Measurements from ENCODE around the gene CHP1. TPM values are rescaled to one million over a fixed set of nuclear protein-coding genes. Genes with fewer than 3 reads are reported as not detected.

Gene CHP1
- total and polyA plus RNA-seq, 9 of the 15 experiments (the other 6 are each of a cell fraction or from before 2014, with no cell fraction given), result 31.7 to 83.4 (median 67.6) TPM

DNA sequence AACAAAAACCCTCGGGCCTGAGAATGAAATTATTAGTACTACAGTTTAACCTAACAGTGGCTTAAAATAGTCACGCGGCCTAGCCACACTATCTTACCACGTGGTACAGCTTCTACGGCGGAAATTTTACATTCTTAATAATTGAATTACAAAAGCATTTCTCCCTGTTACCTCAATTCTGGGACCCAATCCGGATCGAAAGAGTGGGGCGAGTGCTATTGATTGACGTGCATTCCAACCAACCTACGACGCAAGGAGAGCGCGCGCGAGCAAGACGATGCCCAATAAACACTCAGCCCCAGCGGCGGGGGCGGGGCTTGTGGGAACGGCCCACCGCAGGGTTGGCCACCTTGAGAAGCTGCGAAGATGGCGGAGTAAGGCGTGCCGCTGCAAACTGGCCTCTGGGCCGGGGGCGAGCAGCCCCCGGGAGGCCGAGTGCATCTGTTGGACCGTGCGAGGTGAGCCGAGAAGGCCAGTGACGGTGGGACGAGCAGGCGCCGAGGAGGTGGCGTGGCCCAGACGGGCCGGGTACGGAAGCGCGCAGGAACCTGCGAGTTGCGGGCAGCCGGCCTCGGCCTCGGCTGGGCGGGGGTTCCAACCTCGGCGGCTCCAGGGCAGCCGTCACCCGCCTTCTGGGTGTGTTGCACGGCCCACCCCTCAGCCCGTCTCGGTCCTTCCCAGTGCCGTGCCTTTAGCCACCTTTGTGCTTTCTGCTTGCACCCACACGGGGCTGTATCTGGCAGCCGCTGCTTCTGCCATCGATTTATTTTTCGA, 52.8 kb downstream of the CHP1 start (continued):
- peak; percentile 71 for TF ChIP-seq SMAD1 (IDR thresholded peaks at IDR 0.05; ENCODE audit: low read depth, low read length, partially characterized antibody)
- no peak for TF ChIP-seq KHSRP (IDR thresholded peaks at IDR 0.05)
- peak; percentile 99 for TF ChIP-seq RBFOX2 (IDR thresholded peaks at IDR 0.05; ENCODE audit: low read depth, low read length)
- peak; percentile 74; the same call in 1 of the 2 replicates for TF ChIP-seq ZNF232 (CRISPR knock-in tag; IDR thresholded peaks at IDR 0.05)
- 0 out of 2 replicates have a peak, but pooled peaks have one; percentile 12 for TF ChIP-seq ZNF263 (CRISPR knock-in tag; IDR thresholded peaks at IDR 0.05; ENCODE audit: borderline replicate concordance)
- 0 out of 2 replicates have a peak, but pooled peaks have one; percentile 65 for TF ChIP-seq ZNF830 (CRISPR knock-in tag; IDR thresholded peaks at IDR 0.05)
- TF ChIP-seq EHMT2 (IDR thresholded peaks at IDR 0.05), result no peak
- no peak for TF ChIP-seq BRCA1 (IDR thresholded peaks at IDR 0.05)
- peak; percentile 82; the same call in 1 of the 2 replicates for TF ChIP-seq BRCA1 (CRISPR knock-in tag; IDR thresholded peaks at IDR 0.05)
- TF ChIP-seq ETV1 (tag; conservative IDR thresholded peaks at IDR 0.05; ENCODE audit: low read depth), result no peak
- TF ChIP-seq HEY1 (CRISPR knock-in tag; IDR thresholded peaks at IDR 0.05; ENCODE audit: borderline replicate concordance), result no peak
- no peak for TF ChIP-seq KAT2B (IDR thresholded peaks at IDR 0.05; ENCODE audit: low read depth, low read length)
- TF ChIP-seq ZNF121 (CRISPR knock-in tag; conservative IDR thresholded peaks at IDR 0.05), result no peak
- TF ChIP-seq DLX4 (CRISPR knock-in tag; IDR thresholded peaks at IDR 0.05), result no peak
- TF ChIP-seq, protein P1, sequence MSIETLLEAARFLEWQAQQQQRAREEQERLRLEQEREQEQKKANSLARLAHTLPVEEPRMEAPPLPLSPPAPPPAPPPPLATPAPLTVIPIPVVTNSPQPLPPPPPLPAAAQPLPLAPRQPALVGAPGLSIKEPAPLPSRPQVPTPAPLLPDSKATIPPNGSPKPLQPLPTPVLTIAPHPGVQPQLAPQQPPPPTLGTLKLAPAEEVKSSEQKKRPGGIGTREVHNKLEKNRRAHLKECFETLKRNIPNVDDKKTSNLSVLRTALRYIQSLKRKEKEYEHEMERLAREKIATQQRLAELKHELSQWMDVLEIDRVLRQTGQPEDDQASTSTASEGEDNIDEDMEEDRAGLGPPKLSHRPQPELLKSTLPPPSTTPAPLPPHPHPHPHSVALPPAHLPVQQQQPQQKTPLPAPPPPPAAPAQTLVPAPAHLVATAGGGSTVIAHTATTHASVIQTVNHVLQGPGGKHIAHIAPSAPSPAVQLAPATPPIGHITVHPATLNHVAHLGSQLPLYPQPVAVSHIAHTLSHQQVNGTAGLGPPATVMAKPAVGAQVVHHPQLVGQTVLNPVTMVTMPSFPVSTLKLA (conservative IDR thresholded peaks at IDR 0.05), result peak; percentile 80 to 81
- peak in 1 of 2 experiments; percentile 87; a peak in 2 of 4 replicates for TF ChIP-seq HDAC1 (IDR thresholded peaks at IDR 0.05)
- TF ChIP-seq PBX2 (CRISPR knock-in tag; IDR thresholded peaks at IDR 0.05; ENCODE audit: low read depth), result peak; percentile 99
- TF ChIP-seq PBX2 (tag; conservative IDR thresholded peaks at IDR 0.05; ENCODE audit: low read depth), result peak; percentile 100
- no peak for TF ChIP-seq BMI1 (IDR thresholded peaks at IDR 0.05; ENCODE audit: low read length)
- TF ChIP-seq, protein P2, sequence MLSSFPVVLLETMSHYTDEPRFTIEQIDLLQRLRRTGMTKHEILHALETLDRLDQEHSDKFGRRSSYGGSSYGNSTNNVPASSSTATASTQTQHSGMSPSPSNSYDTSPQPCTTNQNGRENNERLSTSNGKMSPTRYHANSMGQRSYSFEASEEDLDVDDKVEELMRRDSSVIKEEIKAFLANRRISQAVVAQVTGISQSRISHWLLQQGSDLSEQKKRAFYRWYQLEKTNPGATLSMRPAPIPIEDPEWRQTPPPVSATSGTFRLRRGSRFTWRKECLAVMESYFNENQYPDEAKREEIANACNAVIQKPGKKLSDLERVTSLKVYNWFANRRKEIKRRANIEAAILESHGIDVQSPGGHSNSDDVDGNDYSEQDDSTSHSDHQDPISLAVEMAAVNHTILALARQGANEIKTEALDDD (IDR thresholded peaks at IDR 0.05), result no peak
- no peak for TF ChIP-seq KLF1 (tag; IDR thresholded peaks at IDR 0.05)
- TF ChIP-seq ESRRA (IDR thresholded peaks at IDR 0.05; ENCODE audit: borderline replicate concordance, low read depth), result peak; percentile 78
- peak; percentile 97 for TF ChIP-seq PHF8 (IDR thresholded peaks at IDR 0.05; ENCODE audit: borderline replicate concordance, low read length)
- TF ChIP-seq, protein P3, sequence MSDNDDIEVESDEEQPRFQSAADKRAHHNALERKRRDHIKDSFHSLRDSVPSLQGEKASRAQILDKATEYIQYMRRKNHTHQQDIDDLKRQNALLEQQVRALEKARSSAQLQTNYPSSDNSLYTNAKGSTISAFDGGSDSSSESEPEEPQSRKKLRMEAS (CRISPR knock-in tag; IDR thresholded peaks at IDR 0.05), result peak; percentile 77; the same call in 1 of the 2 replicates

Measured in K562 (cell line).